H1 (cell line): Measurements from ENCODE around the gene SCG3. TPM values are rescaled to one million over a fixed set of nuclear protein-coding genes. Genes with fewer than 3 reads are reported as not detected.

Source experiments
- BRCA1 ChIP-seq: IDR thresholded peaks from 2 replicates; pipeline ENCODE4 v1.6.1; 2012; ENCODE audit warnings: low read depth, low read length, improper control_type of control experiment
- EGR1 ChIP-seq: IDR thresholded peaks from 2 replicates; pipeline ENCODE4 v1.6.1; 2011; ENCODE audit warnings: low read depth, low read length, borderline replicate concordance
- PHF8 ChIP-seq: fragments of 200-600 bp; sonication (generic); conservative IDR thresholded peaks from 2 replicates; pipeline ENCODE4 v1.7.1; 2012; ENCODE audit warnings: low read depth, mild to moderate bottlenecking, inconsistent platforms, low read length, moderate library complexity
- POLR2AphosphoS5 ChIP-seq: IDR thresholded peaks from 2 replicates; pipeline ENCODE4 v1.6.1; 2011; ENCODE audit warnings: low read depth, low read length
- RXRA ChIP-seq: IDR thresholded peaks from 2 replicates; pipeline ENCODE4 v1.6.1; 2011; ENCODE audit warnings: low read depth, mild to moderate bottlenecking, low read length, moderate library complexity; ENCODE audit not compliant: insufficient read depth
- ZNF274 ChIP-seq: IDR thresholded peaks from 2 replicates; pipeline ENCODE4 v1.7.0; 2012; ENCODE audit warnings: low read length, borderline replicate concordance; ENCODE audit errors: extremely low read depth
- polyA plus RNA-seq, 7 experiments: library from polyadenylated mRNA; depleted of rRNA in 3 of 7; stranded (reverse) in 5 of 7; unstranded in 2 of 7; fragments of >200 nt in 5 of 7; fragments of 200-250 nt in 2 of 7; gene quantifications; 1 replicate in 5 of 7; 2 replicates in 1 of 7; 4 replicates in 1 of 7; pipeline versions ENCODE4 v1.2.1 to v1.2.3, GENCODE V29; 2011 to 2013; ENCODE audit warnings: missing spikeins in 2 of 7, mixed read lengths in 2 of 7
- total RNA-seq: library from RNA; stranded (reverse); fragmentation: NEBNext Ultra II Directional; extraction: Animal tissue kit (Norgen Biotek cat#: 25700); gene quantifications from 2 replicates; pipeline ENCODE4 v1.2.1, GENCODE V29; 2021

SCG3 gene
- total and polyA plus RNA-seq, 2 of the 8 experiments (the other 6 are each of a cell fraction or from before 2014, with no cell fraction given): 5.2 to 45.9 TPM

DNA sequence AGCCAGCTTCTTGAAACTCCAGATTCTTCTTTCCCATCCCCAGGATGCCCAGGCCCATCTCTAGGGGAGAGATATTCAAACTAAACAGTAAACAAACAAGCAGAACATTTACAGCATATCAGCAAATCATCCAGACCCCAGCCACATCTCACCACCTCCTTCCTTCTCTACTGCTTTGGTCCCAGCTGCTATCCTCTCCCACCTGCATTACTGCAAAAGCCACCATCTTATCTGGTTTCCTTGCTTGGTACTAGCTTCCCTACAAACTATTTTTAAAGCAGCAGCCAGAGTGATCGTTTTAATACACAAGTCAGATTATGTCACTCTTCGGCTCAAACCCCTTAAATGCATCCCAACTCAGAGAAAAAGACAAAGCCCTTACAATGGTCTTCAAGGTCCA, 51.3 kb downstream of the SCG3 start (continued):
- TF ChIP-seq POLR2AphosphoS5 (no peak), ZNF274 (no peak), PHF8 (no peak), EGR1 (no peak), RXRA (no peak), BRCA1 (no peak)
